Activated CD4-positive, alpha-beta T cell treated with anti-CD3 and anti-CD28 coated beads, Interleukin-2, amount 50 U/mL, for 24 hours (primary cell): ENCODE data around the gene ADGRA1.

Experiments
- DNase-seq, 2 donors: peaks; one replicate each; pipeline ENCODE4 v3.0.0-alpha.2; 2020; ENCODE audit warnings: low read depth in 1 of 2, low spot score in 1 of 2

The ADGRA1 gene

GRCh38 chr10:133094286-133094685 lies 6.6 kb downstream of the ADGRA1 start:
- no peak for DNase-seq

GRCh38 chr10:133094866-133095265 lies 7.1 kb downstream of the ADGRA1 start:
- no peak for DNase-seq

DNA sequence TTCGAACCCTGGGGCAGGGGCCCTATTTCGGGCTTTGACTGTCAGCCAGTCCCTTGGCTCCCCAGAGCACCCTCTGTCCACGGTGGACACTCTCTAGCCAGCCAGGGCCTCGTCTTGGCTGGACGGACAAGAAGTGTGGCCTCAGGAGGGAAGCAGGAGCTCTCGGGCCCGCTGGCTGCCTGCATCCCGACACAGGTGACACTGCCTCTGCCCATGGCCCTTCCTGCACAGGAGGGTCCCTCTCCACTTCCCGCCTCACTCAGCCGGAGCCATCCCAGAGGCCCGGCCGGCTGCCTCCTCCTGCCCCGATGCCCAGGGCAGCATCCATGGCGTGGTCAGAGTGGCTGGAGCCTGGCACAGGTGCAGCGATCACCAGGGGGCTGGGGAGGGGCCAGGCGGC lies 7.9 kb downstream of the ADGRA1 start:
- no peak for DNase-seq

DNA sequence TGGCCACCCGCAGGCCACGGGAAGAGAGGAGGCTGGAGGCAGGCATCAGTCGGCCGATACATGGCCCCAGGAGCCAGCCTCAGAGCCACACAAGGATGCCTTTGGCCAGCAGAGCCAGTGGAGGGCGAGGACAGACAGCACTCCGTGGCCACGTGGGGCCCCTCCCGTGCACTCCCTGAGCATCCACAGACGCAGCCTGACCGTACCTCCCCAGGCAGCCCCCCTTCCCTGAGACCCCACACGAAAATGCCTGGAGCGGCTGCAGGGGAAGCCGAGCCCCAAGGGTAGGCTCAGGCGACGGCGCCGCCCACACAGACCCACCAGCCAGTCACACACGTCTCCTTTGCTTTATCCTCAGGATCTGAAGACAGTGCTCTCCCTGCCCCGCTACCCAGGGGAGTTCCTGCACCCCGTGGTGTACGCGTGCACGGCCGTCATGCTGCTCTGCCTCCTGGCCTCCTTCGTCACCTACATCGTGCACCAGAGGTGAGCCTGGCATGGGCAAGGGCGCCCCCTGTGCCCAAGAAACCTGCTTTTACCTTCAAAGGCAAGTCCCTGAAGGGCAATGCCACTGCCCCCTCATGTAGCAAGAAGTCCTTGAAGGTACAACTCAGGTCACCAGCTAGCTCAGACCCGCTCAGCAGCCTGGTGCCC lies 9.0 kb downstream of the ADGRA1 start:
- no peak for DNase-seq

DNA sequence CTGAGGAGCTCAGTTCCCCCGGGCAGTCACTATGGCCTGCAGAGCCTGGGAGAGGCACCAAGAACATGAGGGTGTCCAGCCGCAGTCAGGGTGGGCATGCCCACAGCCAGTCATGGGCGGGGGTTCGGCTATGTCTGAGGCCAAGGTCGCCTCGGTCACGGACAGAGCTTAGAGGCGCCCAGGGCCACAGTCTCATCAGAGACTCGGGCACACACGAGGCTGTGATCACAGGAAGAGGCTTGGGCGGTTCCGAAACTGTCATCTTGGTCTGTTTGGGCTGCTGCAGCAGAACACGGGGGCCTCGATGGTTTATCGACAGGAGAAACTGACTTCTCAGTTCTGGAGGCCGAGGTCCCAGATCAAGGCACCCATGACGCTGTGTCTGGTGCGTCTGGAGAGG lies 9.7 kb downstream of the ADGRA1 start:
- no peak for DNase-seq

DNA sequence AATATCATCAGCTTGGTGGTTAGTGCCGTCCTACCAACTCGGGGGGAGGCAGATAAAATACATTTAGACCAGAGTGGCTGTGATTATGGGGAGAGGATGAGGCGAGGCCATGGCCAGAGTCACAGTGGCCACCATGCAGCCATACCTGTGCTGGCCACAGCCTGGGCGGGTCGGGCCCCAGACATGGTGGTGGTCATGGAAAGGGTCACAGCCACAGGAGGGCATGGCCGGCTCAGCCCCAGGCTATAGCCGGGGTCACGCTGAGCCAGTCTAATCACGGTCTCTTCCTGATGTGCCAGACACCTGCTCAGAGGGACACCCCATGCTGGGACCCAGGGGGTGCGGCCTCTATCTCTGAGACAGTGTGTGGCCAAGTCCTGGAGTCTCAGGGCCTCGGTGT lies 10.2 kb downstream of the ADGRA1 start:
- no peak for DNase-seq

DNA sequence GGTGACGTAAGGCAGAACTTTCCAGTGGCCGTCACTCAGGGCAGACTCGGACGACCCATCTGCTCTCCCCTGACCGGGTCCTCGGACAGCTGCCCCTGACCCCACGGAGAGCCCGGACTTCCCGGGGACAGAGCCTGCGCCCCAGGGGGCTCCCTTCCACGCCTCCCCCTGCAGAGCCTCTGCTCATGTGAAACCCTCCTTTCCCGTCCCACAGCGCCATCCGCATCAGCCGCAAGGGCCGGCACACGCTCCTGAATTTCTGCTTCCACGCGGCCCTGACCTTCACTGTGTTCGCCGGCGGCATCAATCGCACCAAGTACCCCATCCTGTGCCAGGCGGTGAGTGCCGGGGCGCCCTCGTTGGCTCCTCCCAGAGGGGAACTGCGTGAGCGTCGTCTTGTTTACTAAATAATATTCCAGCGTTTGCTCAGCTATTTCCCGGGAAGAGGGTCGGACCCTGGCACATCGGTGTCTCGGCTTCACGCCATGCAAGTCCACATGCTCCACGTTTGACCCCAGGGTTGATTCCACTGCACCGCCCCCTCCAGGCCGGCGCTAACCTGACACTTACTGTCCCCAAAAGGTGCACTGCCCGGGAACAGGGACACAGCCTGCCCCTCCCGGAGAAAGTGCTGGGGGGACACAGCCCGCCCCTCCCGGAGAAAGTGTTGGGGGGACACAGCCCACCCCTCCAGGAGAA lies 10.9 kb downstream of the ADGRA1 start:
- DNase-seq, result no peak

DNA sequence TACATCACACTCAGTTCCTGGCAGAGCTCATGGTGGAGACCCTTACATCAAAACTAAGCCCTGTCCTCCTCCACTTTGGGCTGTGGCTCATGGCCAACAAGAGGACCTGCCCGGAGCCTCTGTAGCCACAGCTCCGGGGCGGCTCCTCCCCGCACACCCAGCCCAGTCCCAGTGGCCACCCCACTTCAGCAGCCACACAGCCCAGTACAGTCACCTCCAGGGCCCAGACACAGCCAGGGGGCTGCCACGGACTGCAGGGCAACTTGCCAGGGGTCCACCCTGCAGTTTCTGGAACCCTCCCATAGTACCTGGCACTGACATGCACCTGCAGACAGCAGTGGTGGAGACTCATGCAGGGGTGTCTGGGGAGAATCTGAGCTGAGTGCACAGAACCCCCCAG lies 11.8 kb downstream of the ADGRA1 start:
- no peak for DNase-seq

- DNase-seq, result no peak
Observed at GRCh38 chr10:133100186-133100585, 12.5 kb downstream of the ADGRA1 start.

DNA sequence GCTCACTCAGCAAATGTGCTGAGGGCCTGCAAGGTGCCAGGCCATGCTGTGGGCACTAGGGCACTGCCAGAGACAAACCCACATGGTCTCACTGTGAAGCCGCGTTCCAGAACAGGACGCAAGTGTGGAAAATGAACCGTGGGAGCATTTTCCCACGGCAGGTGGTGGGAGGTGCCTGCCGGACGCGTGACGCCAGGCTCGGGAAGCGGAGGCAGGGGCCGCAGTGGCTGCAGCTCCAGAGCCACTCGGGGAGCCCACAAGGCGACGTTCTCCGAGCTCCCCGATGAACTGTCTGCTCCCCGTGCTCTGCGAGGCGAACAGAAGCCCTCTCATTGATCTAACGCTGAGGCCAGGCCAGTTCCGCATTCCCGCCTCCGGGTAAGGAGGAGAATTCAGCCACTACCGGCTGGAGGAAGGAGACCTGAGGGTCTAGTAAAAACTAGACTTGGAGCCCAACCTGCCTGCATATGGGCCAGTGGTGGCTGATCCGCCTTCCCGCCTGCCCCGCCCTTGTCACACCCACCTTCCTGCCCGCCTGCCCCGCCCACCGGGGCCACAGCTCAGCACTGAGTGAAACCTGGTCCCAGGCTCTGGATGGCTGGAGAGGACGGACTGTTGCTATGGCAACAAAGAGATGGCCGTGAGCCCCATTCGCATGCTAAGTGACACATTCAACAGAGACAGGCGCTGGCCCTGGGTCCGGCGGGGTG lies 13.1 kb downstream of the ADGRA1 start:
- DNase-seq, result no peak

DNA sequence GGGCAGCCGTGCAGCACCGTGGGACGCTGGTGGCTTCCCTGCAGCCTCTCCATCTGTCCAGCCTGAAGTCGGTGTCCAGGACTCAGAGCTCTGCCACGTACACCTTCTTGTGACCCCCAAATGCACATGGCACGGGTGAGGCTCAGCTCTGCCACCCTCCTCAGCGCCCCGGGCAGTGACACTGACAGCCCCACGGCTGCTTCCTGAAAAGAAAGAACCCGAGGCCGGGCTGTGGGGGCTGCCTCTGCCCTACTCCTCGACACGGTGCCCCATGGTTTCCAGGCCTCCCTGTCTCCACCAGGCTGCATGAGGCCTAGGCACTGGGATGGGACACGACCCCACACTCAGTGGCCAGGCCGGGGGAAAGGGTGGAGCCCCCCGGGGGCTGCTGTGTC lies 13.7 kb downstream of the ADGRA1 start:
- DNase-seq, result no peak

DNA sequence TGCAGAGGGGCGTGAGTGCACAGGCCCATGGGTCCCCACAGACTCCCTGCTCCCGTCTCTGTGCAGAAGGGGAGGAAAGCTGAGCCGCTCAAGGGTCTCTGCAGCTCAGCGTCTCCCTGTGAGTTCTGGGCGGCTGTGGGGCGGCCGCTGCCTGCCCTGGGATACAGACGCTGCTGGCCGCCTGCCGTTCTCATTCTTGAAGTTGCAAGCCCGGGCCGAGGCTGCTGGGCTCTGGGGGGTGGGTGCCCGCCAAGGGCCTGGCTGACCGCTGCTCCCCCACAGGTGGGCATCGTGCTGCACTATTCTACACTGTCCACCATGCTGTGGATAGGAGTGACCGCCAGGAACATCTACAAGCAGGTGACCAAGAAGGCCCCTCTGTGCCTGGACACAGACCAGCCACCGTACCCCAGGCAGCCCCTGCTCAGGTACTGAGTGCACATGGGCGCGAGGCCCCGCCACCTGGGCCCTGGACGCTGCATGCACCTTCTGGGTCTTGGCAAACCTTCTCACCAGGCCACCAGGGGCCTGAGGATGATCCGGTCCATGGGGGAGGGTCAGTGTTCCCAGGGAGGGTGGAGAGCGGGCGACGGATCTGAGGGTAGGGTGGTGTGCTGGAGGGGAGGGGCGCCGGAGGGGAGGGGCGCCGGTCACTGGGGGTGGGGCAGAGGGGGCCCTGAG lies 14.8 kb downstream of the ADGRA1 start:
- no peak for DNase-seq

DNA sequence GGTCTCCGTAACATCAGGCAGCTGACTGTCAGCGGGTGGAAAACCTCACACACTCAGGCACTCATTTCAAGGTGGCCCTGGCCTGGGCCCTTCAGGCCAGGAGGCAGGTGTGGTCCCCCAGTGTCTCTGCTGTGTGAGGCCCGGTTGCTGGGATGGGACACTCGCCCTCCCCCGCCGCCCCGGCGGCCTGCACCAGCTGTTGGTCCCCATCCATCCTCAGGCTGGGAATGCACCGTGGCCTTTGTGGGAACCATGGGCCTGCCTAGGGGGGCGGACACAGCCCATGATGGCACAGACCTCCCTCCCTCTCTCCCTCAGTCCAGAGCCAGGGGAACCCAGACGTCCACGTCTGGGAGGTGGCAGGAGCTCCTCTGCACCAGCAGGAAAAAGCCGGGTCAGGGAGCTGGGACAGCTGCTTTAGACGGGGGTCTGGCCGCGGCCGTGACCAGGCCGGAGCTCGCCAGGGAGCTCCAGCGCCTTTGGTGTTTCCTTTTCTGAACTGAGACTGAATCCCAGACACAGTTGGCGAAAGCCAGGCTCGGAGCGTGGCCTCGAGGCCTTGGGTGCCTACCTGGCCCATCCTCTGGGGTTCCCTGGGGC lies 15.7 kb downstream of the ADGRA1 start:
- no peak for DNase-seq

GRCh38 chr10:133104068-133104962 lies 16.6 kb downstream of the ADGRA1 start:
- DNase-seq, result no peak

DNA sequence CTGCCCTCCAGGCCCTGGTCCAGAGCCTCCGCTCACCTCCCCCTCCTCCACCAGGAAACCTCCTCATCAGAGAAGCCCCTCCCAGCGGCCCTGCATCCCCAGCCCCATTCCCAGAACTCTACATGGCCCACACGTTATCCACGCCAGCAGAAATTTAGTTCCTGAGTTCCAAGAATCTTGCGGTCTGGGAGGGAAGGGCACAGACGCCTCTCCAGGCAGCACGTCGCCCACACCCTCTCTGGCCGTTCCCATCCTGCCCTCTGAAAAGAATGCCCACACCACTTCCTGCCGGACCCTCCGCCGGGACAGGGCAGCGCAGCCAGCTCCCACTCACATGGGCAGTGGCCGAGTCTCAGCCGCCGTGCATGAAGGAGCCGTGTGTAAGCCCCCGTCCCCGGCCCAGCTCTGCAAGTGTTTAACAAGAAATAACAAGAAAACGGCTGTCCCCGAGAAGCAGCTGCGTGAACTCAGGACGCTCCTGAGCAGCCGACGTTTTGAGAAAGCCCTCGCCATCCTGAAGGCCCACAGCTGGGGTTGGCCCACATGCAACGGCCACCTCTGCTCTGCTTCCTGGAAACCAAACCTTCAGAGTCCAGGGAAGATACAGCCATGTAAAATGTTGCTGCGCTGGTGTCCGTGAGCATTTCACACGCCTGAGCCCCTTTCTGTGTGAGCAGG lies 17.4 kb downstream of the ADGRA1 start:
- no peak for DNase-seq

GRCh38 chr10:133105686-133106390 lies 18.1 kb downstream of the ADGRA1 start:
- DNase-seq, result no peak

GRCh38 chr10:133106516-133106915 lies 18.8 kb downstream of the ADGRA1 start:
- DNase-seq, result no peak

DNA sequence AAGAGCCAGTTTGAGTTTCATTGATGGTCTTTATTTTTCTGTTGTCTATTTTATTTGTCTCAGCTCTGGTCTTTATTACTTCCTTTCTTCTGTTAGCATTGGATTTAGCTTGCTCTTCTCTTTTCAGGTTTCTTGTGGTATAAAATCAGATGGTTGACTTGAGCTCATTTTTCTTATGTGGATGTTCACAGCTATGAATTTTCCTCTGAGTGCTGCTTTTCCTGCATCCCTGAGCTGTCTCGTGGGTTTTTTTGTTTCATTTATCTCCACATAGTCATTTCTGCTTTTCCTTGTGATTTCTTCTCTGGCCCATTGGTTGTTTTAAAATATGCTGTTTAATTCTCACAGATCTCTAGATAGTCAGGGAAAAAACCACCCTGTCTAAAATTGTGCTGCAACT lies 19.7 kb downstream of the ADGRA1 start:
- DNase-seq, result no peak

- DNase-seq, result no peak
Observed at GRCh38 chr10:133109711-133110110, 22.0 kb downstream of the ADGRA1 start.
